GM06990 (cell line): Measurements from ENCODE around the gene FOCAD.

Experiments
- DNase-seq: peaks from one replicate; pipeline ENCODE4 v3.0.0-alpha.2; 2011; ENCODE audit not compliant: insufficient read length; ENCODE audit errors: extremely low read depth
- H3K27me3 ChIP-seq: replicated peaks from 2 replicates; pipeline ENCODE4 v1.6.0; 2011; ENCODE audit warnings: low read length; ENCODE audit not compliant: control insufficient read depth, insufficient read depth
- H3K36me3 ChIP-seq: 2 replicates; pipeline ENCODE4 v1.5.1; 2011; ENCODE audit warnings: low read length; ENCODE audit not compliant: control insufficient read depth, insufficient read depth
- H3K4me3 ChIP-seq: replicated peaks from 2 replicates; pipeline ENCODE4 v1.5.1; 2011; ENCODE audit warnings: low read depth, mild to moderate bottlenecking, control low read depth, low read length
- CTCF ChIP-seq: IDR thresholded peaks from 2 replicates; pipeline ENCODE4 v1.5.1; 2011; ENCODE audit warnings: low read length, control low read depth, mild to moderate bottlenecking, inconsistent platforms; ENCODE audit not compliant: insufficient read depth, poor library complexity, severe bottlenecking

The FOCAD gene

DNA sequence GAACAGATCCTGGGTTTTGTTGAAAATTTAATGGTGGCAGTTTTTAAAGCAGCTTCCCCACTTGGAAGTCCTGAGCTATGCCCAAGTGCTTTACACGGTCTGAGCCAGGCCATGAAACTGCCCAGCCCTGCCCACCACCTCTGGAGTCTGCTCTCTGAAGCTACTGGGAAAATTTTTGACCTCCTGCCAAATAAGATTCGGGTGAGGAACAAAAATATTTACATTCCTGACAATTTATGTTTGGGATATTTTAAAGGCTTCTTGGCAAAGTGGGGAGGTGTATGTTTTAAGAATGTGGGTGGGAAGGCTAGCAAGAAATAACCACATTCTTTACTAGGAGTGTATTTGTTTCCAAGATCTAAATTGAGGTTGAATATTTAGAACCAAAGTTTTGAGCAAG, 297.4 kb downstream of the FOCAD start:
- Histone ChIP-seq H3K4me3 (no peak overlapping the region), H3K36me3 (peaks cover 3% of the 10 kb centered on the region), H3K27me3 (no peaks in the 10 kb centered on the region)
- no peak for DNase-seq
- TF ChIP-seq CTCF, result no peak

DNA sequence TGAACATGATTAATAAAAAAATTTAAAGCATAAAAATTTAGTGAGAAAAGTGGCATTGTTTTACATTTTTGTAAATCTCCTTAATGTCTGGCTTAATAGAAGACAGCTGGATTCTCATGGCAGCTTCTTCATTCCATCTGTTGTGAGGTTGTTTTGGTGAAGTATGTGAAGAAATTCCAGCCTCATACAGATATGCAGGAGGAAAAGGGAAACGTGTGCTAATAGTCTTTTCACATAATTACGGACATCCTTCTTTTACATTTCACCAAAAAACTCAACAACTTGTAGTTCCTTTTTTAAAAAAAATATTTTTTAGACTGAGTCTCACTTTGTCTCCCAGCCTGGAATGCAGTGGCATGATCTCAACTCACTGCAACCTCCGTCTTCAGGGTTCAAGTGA, 300.4 kb downstream of the FOCAD start:
- H3K4me3 ChIP-seq, result no peak overlapping the region
- TF ChIP-seq CTCF, result no peak
- H3K36me3 ChIP-seq, result peaks cover 1% of the 10 kb centered on the region; the same call in 1 of the 2 replicates
- H3K27me3 ChIP-seq, result no peaks in the 10 kb centered on the region
- no peak for DNase-seq

DNA sequence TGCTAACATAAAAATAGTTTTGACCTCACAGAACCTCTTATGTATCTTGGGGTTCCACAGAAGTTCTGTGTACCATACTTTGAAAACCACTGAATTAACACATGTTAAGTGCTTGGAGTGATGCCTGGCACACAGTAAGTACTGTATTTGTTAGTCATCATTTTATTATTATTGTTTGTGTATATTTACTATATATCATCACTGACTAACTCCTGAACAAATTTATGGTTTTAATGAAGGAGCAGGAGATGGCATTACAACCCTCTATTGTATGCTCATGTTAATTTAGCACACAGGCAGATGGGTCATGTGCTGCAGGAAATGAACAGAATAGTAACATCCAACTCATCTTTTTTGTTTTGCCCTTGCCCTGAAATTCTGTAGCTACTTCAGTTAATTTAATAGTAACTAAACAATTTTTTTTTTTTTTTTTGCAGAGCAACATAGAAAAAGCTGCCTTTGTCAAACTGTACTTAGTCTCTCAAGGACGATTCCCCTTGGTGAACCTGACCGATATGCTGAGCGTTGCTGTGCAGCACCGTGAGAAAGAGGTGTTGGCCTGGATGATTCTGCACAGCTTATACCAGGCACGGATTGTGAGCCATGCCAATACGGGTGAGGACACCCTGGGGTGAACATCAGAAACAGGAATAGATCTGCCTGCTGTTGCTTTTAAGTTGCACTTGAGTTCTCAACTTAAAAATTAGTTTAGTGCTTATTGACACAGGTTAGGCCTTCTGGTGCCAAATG, 302.0 kb downstream of the FOCAD start:
- no peak overlapping the region for H3K4me3 ChIP-seq
- no peak for TF ChIP-seq CTCF
- H3K36me3 ChIP-seq, result peaks cover 8% of the 10 kb centered on the region
- no peaks in the 10 kb centered on the region for H3K27me3 ChIP-seq
- DNase-seq, result no peak

DNA sequence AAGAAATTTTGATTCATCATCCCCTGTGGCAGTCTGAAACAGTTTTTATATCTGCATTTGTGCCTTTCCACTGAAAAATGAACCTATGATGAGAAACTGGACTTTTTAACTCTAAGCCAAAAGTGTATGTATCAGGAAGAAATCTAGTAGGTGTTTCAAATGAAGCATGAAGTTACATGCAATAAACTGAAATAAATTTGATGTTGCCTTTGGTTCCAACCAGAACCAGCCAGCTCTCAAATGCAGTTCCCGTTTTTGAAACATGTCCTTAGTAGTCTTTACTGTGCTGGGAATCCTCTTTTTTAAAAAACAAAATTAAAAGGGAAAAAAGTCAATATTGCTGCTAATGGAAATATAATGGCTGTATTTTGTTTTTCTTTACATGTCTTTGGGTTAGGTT, 303.5 kb downstream of the FOCAD start:
- DNase-seq, result no peak

DNA sequence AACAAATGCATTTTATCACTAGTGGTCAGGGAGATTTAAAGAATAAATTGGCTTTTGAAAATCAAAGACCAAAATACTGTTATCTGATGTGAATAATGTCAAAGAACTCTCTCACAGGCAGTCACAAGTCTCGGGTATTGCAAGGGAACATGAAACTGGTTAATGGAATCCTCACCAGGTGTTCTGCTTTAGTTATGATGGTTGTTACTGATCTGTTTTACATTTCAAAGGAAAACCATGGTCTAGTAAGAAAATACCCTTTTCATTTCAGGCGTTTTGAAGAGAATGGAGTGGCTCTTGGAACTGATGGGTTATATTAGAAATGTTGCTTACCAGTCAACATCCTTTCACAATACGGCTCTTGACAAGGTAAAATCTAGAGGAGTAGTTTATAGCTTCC, 304.0 kb downstream of the FOCAD start:
- H3K27me3 ChIP-seq, result no peaks in the 10 kb centered on the region
- TF ChIP-seq CTCF, result no peak
- no peak for DNase-seq
- H3K36me3 ChIP-seq, result peaks cover 8% of the 10 kb centered on the region
- H3K4me3 ChIP-seq, result no peak overlapping the region

More for the DNA sequence above, 303.5 kb downstream of the FOCAD start:
- Histone ChIP-seq H3K27me3 (no peaks in the 10 kb centered on the region), H3K4me3 (no peak overlapping the region), H3K36me3 (peaks cover 8% of the 10 kb centered on the region)
- TF ChIP-seq CTCF, result no peak
